Upper lobe of right lung (tissue), 1 donor: ENCODE results near the gene GRN. TPM values are rescaled to one million over a fixed set of nuclear protein-coding genes. Genes with fewer than 3 reads are reported as not detected.

ENCODE experiments used
- ATAC-seq: fragments of 200-7000 bp; cut with Tn5 transposase; one replicate; pipeline ENCODE4 v1.9.1; 2020; ENCODE audit warnings: mild to moderate bottlenecking, moderate library complexity
- DNase-seq: peaks from one replicate; pipeline ENCODE4 v3.0.0-alpha.2; 2020
- H3K27ac ChIP-seq: fragments of 200-600 bp; one replicate; pipeline ENCODE4 v1.8.0; 2022
- H3K27me3 ChIP-seq: fragments of 200-600 bp; one replicate; pipeline ENCODE4 v1.8.0; 2022; ENCODE audit warnings: mild to moderate bottlenecking
- H3K36me3 ChIP-seq: fragments of 200-600 bp; one replicate; pipeline ENCODE4 v1.8.0; 2022
- H3K4me1 ChIP-seq: fragments of 200-600 bp; one replicate; pipeline ENCODE4 v1.8.0; 2022
- H3K4me3 ChIP-seq: fragments of 200-600 bp; one replicate; pipeline ENCODE4 v1.8.0; 2022; ENCODE audit warnings: mild to moderate bottlenecking
- H3K9me3 ChIP-seq: fragments of 200-600 bp; one replicate; pipeline ENCODE4 v1.8.0; 2022
- intact Hi-C: fragments of 100-400 bp; cut with DNase I; formaldehyde crosslinking; loops from one replicate; pipeline ENCODE4 v1.11.0; 2022
- total RNA-seq: library from RNA; stranded (reverse); fragmentation: NEBNext Ultra II Directional; extraction: Animal tissue kit (Norgen Biotek cat#: 25700); gene quantifications from one replicate; pipeline ENCODE4 v1.2.1, GENCODE V29; 2021
- TF ChIP-seq, protein P1 (sequence below): fragments of 200-600 bp; IDR thresholded peaks from one replicate; pipeline ENCODE4 v1.8.0; 2022; ENCODE audit warnings: antibody characterized with exemption
- donor health status: DM: no; HTN: yes; CAD: no; lungs with severe emphysema.

The GRN gene
- total RNA-seq, 1 donor from 2014 or later = 722 TPM

DNA sequence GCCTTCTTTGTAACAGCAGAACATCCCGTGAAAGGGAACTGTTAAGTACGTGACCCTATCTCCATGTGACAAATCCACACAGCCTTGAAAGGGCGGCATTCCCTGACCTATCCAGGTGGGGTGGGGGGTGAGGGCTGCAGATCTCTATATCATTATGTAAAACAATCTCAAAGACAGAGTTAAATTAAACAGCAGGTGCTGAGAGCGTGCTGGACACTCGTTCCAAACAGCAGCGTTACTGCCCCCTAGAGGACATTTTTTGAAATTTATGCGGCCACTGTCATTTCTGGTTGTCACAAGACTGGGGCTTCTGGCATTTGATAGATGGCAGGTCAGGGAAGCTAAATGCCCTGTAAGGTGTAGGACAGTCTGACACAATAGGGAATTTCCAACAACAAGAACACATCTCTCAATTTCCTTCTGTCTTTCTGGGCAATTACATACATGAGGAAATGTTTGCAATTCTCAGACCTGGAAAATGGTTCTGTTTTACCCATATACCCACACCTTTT is 13.8 kb upstream of the GRN start:
- Histone ChIP-seq H3K9me3 (no peaks in the 10 kb centered on the region), H3K27ac (no peak overlapping the region), H3K36me3 (no peaks in the 10 kb centered on the region), H3K4me3 (no peak overlapping the region), H3K4me1 (peaks cover 10% of the 10 kb centered on the region), H3K27me3 (no peaks in the 10 kb centered on the region)
- intact Hi-C loops = no loop called here
- TF ChIP-seq, protein P1, sequence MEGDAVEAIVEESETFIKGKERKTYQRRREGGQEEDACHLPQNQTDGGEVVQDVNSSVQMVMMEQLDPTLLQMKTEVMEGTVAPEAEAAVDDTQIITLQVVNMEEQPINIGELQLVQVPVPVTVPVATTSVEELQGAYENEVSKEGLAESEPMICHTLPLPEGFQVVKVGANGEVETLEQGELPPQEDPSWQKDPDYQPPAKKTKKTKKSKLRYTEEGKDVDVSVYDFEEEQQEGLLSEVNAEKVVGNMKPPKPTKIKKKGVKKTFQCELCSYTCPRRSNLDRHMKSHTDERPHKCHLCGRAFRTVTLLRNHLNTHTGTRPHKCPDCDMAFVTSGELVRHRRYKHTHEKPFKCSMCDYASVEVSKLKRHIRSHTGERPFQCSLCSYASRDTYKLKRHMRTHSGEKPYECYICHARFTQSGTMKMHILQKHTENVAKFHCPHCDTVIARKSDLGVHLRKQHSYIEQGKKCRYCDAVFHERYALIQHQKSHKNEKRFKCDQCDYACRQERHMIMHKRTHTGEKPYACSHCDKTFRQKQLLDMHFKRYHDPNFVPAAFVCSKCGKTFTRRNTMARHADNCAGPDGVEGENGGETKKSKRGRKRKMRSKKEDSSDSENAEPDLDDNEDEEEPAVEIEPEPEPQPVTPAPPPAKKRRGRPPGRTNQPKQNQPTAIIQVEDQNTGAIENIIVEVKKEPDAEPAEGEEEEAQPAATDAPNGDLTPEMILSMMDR = peak; percentile 80
- DNase-seq = no peak
- ATAC-seq = peak; percentile 54

DNA sequence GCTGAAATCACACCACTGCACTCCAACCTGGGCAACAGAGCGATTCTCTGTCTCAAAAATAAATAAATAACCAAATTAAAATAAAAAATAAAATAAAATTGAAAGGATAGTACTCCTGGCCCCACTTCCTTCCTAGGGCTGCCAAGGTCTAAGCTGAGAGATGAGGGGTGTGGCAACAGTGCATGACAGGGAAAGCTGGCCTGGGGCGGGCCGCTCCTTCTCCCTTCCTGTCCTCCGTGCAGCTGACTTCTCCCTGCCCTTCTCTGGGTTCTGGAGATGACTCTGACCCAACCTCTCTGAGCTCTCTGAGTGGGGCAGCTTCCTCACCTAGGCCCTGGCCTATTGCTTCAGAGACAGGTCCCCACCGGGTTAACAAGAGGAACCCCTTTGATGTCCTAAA is 11.7 kb upstream of the GRN start:
- TF ChIP-seq, protein P1 = no peak
- no peak overlapping the region for H3K4me3 ChIP-seq
- H3K4me1 ChIP-seq = peaks cover 10% of the 10 kb centered on the region
- H3K9me3 ChIP-seq = no peaks in the 10 kb centered on the region
- no peak overlapping the region for H3K27ac ChIP-seq
- H3K27me3 ChIP-seq = no peaks in the 10 kb centered on the region
- DNase-seq (peak; percentile 76), ATAC-seq (peak; percentile 82)
- H3K36me3 ChIP-seq = no peaks in the 10 kb centered on the region
- intact Hi-C loops = no loop called here

DNA sequence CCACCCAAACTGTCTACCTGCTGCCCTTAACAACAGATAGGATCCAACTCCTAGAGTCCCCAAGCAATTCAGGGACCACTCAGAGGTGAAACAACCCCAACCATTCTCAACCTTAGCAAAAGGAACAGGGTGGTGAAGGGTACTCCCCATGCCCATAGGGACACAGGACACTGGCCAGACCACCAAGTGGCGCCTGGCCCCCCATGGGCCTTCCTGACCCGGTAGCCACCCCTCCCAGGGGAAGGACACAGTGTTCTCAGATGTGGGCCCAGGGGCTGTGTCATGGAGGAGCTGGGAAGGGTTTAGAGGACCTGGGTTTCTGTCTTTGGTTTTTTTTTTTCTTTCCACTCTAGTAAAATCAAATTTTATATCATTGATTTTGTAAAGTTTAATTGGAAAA is 10.8 kb upstream of the GRN start:
- ATAC-seq (no peak), DNase-seq (no peak)
- Histone ChIP-seq H3K4me1 (peaks cover 10% of the 10 kb centered on the region), H3K9me3 (no peaks in the 10 kb centered on the region), H3K36me3 (no peaks in the 10 kb centered on the region), H3K27ac (peak overlapping the region; percentile 30), H3K27me3 (no peaks in the 10 kb centered on the region), H3K4me3 (no peak overlapping the region)
- TF ChIP-seq, protein P1 = no peak
- intact Hi-C loops = no loop called here

DNA sequence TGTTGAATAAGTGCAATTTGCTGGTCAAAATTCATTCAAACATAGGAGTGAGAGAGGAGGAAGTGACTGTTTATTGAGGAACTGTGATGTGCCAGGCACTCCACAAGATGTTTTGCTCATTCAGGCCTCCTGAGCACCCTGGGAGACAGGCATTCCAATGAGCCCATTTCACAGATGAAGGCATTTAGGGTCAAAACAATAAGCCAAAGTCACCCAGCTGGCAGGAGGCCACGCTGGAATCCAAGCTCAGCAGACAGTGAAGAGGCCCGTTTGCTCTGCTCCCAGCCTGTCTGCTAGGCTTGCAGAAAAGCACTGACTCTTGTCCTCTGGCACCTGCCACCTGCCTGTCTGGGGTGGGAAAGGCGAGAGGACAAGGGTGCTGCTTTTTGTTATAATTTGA is 10.4 kb upstream of the GRN start:
- TF ChIP-seq, protein P1 = no peak

DNA sequence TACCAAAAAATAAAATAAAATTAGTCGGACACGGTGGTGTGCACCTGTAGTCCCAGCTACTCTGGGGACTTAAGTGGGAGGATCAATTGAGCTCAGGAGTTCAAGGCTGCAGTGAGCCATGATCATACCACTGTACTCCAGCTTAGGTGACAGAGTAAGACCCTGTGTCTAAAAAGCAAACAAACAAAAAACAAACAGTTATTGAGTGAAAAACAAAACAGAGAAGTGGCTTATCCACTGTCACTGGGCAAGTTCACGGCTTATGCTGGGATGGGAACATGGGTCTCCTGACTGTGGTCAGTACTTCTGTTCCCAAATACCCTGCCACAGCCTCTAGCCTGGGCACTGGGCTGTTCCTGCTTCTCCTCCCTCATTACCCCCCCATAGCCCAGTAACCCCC is 9.5 kb upstream of the GRN start:
- intact Hi-C loops = no loop called here
- Histone ChIP-seq H3K27me3 (no peaks in the 10 kb centered on the region), H3K4me3 (no peak overlapping the region), H3K27ac (no peak overlapping the region), H3K9me3 (no peaks in the 10 kb centered on the region), H3K36me3 (no peaks in the 10 kb centered on the region), H3K4me1 (peaks cover 10% of the 10 kb centered on the region)
- TF ChIP-seq, protein P1 = no peak
- DNase-seq (no peak), ATAC-seq (peak; percentile 59)

More for the DNA sequence above, 10.4 kb upstream of the GRN start:
- H3K4me3 ChIP-seq = no peak overlapping the region
- intact Hi-C loops = no loop called here
- peaks cover 10% of the 10 kb centered on the region for H3K4me1 ChIP-seq
- DNase-seq (no peak), ATAC-seq (peak; percentile 31)
- H3K27me3 ChIP-seq = no peaks in the 10 kb centered on the region
- no peaks in the 10 kb centered on the region for H3K9me3 ChIP-seq
- peak overlapping the region; percentile 30 for H3K27ac ChIP-seq
- H3K36me3 ChIP-seq = no peaks in the 10 kb centered on the region

DNA sequence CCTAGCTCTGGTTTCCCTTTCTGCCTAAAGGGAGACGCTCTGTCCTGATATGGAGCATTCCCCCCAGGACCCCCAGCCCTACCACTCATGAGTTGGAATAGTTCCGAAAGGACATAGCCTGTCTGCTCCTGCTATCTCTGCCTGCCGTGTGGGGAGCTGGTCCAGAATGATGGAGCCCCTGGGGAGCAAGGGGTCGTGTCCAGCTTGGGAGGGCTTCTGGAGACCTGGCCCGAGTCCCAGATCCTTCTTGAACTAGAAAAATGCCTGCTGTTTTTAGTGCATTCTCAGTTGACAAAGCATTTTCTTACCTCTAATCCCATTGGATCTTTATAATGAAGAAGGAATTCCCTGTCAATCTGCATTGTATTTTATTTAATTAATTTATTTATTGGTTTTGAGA is 9.1 kb upstream of the GRN start:
- Histone ChIP-seq H3K9me3 (no peaks in the 10 kb centered on the region), H3K4me3 (no peak overlapping the region), H3K27me3 (no peaks in the 10 kb centered on the region), H3K27ac (no peak overlapping the region), H3K4me1 (peaks cover 10% of the 10 kb centered on the region), H3K36me3 (no peaks in the 10 kb centered on the region)
- intact Hi-C loops = no loop called here
- ATAC-seq (no peak), DNase-seq (no peak)
- TF ChIP-seq, protein P1 = no peak
